AG20443 (cell line): ENCODE results near the gene CDC5L.

Source experiments
- DNase-seq: peaks from one replicate; pipeline ENCODE4 v3.0.0; 2012; ENCODE audit warnings: low spot score, mixed read lengths

CDC5L gene

GRCh38 chr6:44454198-44454597 is 66.7 kb downstream of the CDC5L start:
- no peak for DNase-seq

DNA sequence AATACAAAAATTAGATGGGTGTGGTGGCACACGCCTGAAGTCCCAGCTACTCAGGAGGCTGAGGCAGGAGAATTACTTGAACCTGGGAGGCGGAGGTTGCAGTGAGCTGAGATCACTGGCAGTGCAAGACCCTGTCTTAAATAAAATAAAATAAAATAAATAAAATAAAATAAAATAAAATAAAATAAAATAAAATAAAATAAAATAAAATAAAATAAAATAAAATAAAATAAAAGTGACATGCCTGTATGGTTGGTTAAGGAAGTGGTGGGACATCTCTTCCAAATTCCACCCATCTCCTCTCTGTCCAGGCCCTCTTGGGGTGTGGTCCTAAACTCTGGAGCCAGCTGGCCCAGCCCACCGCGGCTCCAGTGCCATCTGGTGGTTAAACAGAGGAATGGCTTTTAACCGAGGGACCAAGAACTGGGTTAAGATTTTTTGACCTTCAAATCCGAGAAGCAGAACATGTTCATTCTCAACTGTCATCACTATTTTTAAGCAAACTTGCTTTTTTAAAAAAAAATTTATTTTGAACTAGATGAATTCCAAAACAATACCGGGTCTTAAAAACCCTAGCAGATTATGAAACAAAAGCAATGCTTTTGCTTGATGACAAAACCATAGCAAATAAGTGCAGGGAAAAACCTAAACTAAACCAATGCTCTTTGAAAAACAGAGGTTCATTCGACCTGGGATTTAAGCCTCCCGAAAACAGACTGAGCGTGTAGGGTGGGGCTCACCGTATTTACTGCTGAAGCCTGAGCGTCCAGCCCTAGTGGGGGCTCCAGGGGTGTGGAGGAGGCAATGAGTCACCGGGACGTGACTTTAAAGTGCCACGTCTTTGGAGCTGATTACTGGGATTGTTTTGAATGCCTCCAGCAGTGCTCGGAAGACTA is 68.8 kb downstream of the CDC5L start:
- DNase-seq: peak; percentile 85

DNA sequence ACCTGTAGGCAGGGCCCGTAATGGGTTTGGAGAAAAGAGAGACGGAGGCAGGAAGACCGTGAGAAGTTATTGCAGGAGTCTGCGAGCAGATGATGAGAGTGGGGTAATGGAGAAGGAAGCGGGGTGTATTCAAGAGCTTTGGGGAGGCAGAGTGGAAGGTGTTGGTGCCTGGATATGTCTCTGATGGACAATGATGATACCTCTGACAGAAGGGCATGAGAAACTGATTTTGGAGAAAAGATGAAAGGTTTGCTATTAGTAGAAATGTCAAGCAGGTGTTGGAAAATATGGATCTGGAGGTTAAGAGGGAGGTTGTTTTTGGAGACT is 69.4 kb downstream of the CDC5L start:
- DNase-seq: no peak

DNA sequence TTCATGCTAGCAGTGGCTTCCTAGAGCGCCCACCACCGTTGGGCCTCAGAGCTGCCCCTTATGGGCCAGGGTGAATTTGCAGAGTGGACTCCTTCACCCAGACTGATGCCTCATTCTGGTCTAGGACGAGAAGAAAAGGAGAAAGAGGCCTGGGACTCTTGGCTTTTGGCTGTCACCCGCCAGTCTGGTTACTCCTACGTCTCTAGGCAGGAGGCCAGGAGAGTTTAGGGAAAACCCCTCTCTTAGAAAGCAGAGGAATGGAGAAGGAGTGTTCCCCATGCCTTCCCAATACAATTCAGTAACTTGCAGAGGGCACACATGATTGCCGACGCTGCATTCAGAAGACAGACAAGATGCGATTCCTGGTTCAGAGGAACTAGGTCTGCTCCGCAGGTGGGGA is 70.1 kb downstream of the CDC5L start:
- DNase-seq: no peak

DNA sequence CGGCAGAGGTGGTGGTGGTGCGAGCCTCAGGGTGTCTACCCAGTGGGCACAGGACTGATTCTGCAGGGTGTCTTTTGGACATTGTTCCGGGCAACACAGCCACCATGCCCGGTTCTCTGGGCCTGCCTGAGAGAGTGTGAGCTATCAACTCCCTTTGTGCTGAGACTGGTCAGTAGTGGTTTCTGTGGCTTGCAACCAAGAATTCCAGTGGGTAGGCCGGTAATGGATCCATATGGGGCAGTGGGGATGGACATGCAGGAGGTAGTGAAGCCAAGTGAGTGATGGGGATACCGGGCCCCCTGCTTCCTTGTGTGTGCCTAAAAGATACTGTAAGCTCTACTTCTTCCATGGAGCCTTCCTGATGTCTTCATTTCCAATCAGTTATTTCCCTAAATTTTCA is 71.0 kb downstream of the CDC5L start:
- DNase-seq: no peak

DNA sequence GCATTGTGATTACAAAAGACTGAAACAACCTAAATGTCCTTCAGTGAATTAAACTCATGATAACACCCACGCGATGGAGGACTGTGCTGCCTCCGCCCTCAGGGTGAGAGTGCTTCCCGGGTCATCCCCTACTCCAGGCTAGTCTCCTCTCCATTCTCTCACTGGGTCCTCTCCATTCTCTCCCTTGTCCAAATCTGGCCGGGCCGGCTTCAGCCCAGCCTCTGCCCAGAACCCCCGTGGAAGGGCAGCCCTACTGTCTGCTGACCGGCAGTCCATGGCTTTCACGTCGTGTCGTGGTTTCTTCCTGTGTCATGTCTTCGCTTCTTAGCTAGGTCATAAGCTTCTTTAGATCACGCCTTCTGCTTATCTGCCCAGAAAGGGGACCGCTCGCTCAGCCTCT is 74.8 kb downstream of the CDC5L start:
- no peak for DNase-seq

GRCh38 chr6:44462797-44463727 is 75.6 kb downstream of the CDC5L start:
- no peak for DNase-seq

- no peak for DNase-seq
These were observed 76.4 kb downstream of the CDC5L start for GRCh38 chr6:44463728-44464450.

DNA sequence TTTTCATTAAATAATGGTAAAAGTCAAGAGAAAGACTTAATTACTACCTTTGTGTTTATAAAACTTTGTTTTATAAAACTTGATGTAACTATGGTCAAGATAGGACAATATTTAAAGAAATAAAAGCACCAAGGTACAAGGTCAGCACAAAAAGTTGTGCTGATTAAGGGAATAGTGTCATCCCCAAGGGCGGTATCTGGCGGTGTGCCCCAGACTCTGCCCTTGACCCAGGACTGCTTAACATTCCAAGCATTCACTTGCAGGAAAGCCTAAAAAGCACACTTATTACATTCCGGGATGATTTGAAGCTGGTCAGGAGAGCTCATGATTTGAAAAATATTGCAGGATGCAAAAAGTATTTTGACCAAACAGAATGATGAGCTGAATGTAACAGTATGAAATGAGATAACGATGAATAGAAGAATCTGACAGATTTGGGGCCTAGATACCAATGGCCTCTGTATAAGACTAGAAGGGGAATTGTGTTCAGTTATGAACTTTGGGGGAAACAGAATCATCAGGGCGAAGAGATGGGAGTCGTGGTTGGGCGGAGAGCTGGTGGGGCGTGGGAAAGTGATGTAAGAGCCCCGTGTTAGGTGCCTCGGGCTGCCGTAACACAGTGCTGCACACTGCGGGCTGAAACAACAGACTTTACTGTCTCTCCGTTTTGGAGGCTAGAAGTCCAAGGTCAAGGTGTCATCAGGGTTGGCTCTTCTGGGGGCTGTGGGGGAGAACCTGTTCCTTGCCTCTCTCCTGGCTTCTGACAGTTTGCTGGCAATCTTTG is 77.2 kb downstream of the CDC5L start:
- DNase-seq: peak; percentile 75

DNA sequence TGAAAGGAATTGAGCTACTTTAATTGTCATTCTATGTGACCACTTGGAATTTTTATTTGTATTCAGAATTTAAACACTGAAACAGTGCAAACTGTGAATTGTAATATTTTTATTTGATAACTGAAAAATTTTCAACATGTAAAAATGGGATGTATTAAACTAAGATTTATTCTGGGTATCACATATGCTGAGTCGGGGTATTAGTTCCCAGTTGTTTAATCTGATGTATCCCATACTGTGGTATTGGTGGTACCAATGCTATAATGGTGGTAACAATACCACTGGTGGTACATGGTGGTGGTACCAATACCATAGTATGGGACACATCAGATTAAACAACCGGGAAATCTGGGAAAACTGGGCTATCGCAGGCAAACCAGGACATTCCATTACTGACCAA is 79.4 kb downstream of the CDC5L start:
- no peak for DNase-seq

- DNase-seq: no peak
These were observed 81.3 kb downstream of the CDC5L start for GRCh38 chr6:44468835-44469234.

DNA sequence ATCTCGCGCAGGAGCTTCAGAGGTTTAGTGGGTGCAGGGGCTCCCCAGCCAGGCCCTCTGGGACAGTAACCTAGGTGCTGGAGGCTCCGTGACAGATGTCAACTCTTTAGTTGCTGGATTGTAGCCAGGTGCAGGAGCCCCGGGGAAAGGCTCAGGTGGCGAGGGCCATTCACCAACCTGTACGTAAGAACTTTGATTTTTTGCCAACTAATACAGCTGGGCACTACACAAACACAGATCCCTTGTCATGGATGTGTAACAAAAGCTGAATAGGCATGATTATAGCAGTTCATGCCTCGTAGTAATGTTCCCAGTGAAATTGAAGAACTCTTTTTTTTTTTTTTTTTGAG is 82.6 kb downstream of the CDC5L start:
- DNase-seq: no peak

DNA sequence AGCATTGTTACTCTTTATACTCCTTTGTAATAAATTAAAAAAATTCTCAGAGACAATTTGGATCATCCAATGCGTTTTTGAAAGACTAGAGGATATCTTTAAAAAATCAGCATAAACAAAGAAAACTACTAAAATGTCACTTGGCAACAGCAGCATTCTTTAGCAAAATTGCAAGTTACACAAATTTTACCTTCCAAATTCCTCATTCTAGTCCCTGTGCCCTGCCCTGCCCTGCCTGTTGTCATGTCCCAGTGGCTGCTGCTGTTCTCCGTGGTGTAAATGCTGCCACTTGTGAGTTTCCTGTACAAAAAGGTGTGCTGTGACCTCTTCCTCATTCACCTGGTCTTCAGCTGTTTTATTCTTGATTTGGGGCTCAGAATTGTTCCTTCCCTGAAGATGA is 83.2 kb downstream of the CDC5L start:
- no peak for DNase-seq

DNA sequence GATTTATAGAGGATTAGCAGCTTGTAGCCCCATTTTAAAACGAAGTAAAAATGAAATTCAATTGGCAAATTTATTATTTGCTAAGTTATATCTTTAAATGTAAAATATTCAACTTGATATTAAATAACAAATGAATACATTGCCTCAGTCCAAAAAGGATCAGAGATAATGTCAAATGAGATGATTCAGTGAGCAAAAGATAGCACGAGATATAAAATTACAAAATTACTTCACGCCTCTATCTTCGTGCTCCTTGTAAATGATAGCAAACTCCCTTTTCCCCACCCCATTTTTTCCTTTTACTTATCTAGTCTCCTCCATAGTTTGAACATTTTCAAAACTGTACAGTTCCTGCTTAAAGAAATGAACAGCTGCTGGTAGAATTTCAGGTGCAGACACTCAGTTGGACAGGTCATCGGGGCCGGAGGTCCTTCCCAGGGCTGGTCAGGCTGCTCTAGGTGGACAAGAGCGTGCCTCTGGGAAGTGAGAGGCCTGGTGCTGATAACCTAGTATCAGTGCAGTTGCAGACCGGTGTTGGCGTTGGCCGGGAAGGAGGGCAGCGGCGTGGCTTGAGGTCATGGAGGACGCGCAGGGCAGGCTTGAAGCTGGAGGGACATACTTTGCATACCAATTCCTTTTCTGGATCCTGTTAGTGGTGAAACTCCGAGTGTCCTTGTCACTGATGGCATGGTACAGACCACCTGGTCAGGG is 83.9 kb downstream of the CDC5L start:
- no peak for DNase-seq

DNA sequence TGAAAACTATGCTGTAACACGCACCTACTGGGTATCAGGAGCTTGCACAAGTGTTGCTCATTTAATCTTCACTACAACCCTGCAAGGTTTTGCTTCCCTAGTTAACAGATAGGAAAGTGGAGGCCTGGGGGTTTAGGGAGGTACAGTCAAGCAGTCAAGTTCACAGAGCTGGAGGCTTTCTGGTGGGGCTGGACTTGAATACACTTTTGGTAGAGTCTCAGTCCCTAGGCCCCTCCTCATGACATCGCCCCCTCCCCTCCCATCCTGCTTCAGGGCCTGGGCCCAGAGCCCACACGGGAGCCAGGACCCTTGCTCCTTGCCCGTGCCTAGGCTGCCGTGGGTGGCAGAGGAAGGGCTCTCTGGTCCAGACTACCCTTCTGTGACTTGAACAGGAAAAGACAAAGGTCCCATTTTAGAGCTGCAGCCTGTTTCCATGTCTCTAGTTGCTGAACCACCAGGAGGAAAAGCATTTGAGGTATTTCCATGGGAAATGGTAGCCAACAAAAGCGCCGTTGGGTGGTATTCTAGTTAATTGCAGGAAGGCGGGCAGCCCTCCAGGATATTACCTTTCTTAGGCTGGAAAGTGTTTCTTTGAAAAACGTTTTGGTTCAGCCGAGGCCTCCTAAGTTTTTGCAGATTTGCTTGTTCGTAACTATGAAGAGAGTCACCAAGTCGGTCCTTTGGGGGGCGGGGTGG is 84.9 kb downstream of the CDC5L start:
- no peak for DNase-seq

GRCh38 chr6:44473393-44474189 is 86.1 kb downstream of the CDC5L start:
- DNase-seq: no peak

DNA sequence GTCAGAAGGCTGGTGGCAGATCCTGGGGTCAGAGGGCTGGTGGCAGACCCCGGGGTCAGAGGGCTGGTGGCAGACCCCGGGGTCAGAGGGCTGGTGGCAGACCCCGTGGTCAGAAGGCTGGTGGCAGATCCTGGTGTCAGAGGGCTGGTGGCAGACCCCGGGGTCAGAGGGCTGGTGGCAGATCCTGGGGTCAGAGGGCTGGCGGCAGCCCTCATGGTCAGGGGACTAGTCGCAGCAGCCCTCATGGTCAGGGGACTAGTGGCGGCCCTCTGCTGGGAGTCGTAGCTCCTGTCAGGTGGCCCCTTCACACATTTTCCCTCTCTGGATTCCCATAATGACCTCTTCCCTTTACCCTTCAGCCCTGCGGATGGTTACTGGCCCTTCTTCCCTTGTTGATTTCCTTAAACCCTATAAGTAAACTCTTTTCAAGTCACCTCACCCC is 86.7 kb downstream of the CDC5L start:
- no peak for DNase-seq

GRCh38 chr6:44474643-44475042 is 87.1 kb downstream of the CDC5L start:
- DNase-seq: no peak

- no peak for DNase-seq
These were observed 87.9 kb downstream of the CDC5L start for GRCh38 chr6:44475417-44475778.
